MCF 10A (cell line): Measurements from ENCODE around the gene CD248. TPM values are rescaled to one million over a fixed set of nuclear protein-coding genes. Genes with fewer than 3 reads are reported as not detected.
A peak's percentile ranks its signal among the peaks of the same experiment; 100 is the strongest.

Experiments used
- BruUV-seq: library from RNA; stranded (reverse); fragments of 400-500 nt; replicated peaks from 2 replicates; lab custom pipeline; 2021; lab: Mats Ljungman, UMichigan
- CTCF ChIA-PET: fragments of 300-600 bp; sonication (Branson Sonifier 250); formaldehyde crosslinking; extraction: SDS; loops from one replicate; lab custom pipeline; 2021; ENCODE audit warnings: antibody characterized with exemption, inconsistent platforms; lab: Yijun Ruan, JAX
- POLR2A ChIA-PET: fragments of 300-600, 350-650 bp; sonication (Branson Sonifier 250); formaldehyde crosslinking; extraction: SDS; loops from one replicate; lab custom pipeline; 2020; ENCODE audit warnings: antibody characterized with exemption, inconsistent platforms; lab: Yijun Ruan, JAX
- DNase-seq: peaks from one replicate; pipeline ENCODE4 v3.0.0-alpha.2; 2018; ENCODE audit not compliant: unreplicated experiment
- H3K27ac Mint-ChIP-seq: one replicate; pipeline ENCODE4 v1.8.0; 2022; ENCODE audit warnings: mild to moderate bottlenecking, low read depth, mixed read lengths; ENCODE audit not compliant: unreplicated experiment
- H3K27me3 Mint-ChIP-seq: one replicate; pipeline ENCODE4 v1.8.0; 2022; ENCODE audit warnings: mixed read lengths; ENCODE audit not compliant: insufficient read depth, unreplicated experiment
- H3K36me3 Mint-ChIP-seq: one replicate; pipeline ENCODE4 v1.8.0; 2022; ENCODE audit warnings: mild to moderate bottlenecking, moderate library complexity, mixed read lengths; ENCODE audit not compliant: insufficient read depth, unreplicated experiment
- H3K4me1 Mint-ChIP-seq: one replicate; pipeline ENCODE4 v1.8.0; 2022; ENCODE audit warnings: mixed read lengths; ENCODE audit not compliant: insufficient read depth, unreplicated experiment
- H3K4me3 Mint-ChIP-seq: one replicate; pipeline ENCODE4 v1.8.0; 2022; ENCODE audit warnings: mild to moderate bottlenecking, moderate library complexity, mixed read lengths; ENCODE audit not compliant: unreplicated experiment
- H3K9me3 Mint-ChIP-seq: one replicate; pipeline ENCODE4 v1.8.0; 2022; ENCODE audit warnings: mixed read lengths; ENCODE audit not compliant: unreplicated experiment
- CTCF ChIP-seq: fragments of 200-600 bp; IDR thresholded peaks from one replicate; pipeline ENCODE4 v1.8.0; 2022; ENCODE audit warnings: antibody characterized with exemption, mild to moderate bottlenecking; ENCODE audit not compliant: unreplicated experiment
- intact Hi-C: fragments of 100-400 bp; cut with micrococcal nuclease; formaldehyde crosslinking; loops from 2 replicates; pipeline ENCODE4 v1.14.1; 2022
- total RNA-seq: library from RNA; stranded (reverse); gene quantifications from 2 replicates; pipeline ENCODE4 v1.2.3, GENCODE V29; 2022

The CD248 gene
- total RNA-seq, 1 experiment from 2014 or later: not detected

GRCh38 chr11:66292543-66293332, 24.1 kb downstream of the CD248 start:
- BruUV-seq: no TSS peak
- Mint-ChIP-seq H3K27me3 (peaks cover 13% of the 10 kb centered on the region), H3K4me3 (peak overlapping the region; percentile 2), H3K9me3 (no peaks in the 10 kb centered on the region), H3K27ac (no peak overlapping the region), H3K36me3 (peaks cover 7% of the 10 kb centered on the region), H3K4me1 (peaks cover 12% of the 10 kb centered on the region)
- TF ChIP-seq CTCF: no peak
- intact Hi-C loops: no loop called here
- ChIA-PET CTCF (no interaction called here), POLR2A (no interaction called here)
- no peak for DNase-seq

GRCh38 chr11:66291706-66292542, 24.9 kb downstream of the CD248 start, which contains the start of gene TMEM151A:
TMEM151A (plus strand) TSS chr11:66291894; CDS start chr11:66292014, 120 bp downstream.
- TF ChIP-seq CTCF: no peak
- Mint-ChIP-seq H3K4me1 (peaks cover 12% of the 10 kb centered on the region), H3K36me3 (peaks cover 7% of the 10 kb centered on the region), H3K27ac (no peak within 1 kb of the TSS), H3K9me3 (no peaks in the 10 kb centered on the region), H3K27me3 (peaks cover 13% of the 10 kb centered on the region), H3K4me3 (peak within 1 kb of the TSS; percentile 90)
- BruUV-seq: no TSS peak
- intact Hi-C loops: no loop called here
- CTCF ChIA-PET: interaction anchor here (1.1 to 1.7 kb wide), 2 partner anchors 8 to 95 kb away, joined by 3 read pairs; no protein-coding TSS in a partner anchor
- POLR2A ChIA-PET: interaction anchor here (1.2 kb wide), 1 partner anchor 10 kb away, joined by 3 read pairs; no protein-coding TSS in a partner anchor
- DNase-seq: no peak

DNA sequence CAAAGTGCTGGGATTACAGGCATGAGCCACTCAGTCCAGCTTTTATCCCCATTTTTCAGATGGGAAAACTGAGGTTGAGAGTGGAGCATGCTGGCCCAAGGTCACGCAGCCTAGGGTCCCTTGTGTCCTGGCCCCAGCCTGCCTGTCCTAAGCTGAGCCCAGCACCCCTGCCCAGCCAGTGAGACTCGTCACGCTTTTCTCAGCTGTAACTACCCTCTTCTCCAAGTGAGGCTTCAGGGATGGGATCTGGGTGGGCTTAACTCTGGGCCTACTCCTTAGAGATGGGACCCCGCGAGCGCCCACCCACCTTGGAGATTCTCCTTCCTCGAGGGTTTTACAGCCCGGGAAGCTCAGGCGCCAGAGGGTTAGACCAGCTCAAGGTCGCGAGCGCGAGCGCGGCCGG, 25.5 kb downstream of the CD248 start:
- no peak for TF ChIP-seq CTCF
- POLR2A ChIA-PET: interaction anchor here (1.2 to 3.1 kb wide), 3 partner anchors 10 to 44 kb away, joined by 3 to 27 read pairs (median 4); partner anchors contain the start of gene RIN1
- CTCF ChIA-PET: interaction anchor here (0.7 to 1.7 kb wide), 3 partner anchors 8 to 251 kb away, joined by 3 read pairs; no protein-coding TSS in a partner anchor

DNA sequence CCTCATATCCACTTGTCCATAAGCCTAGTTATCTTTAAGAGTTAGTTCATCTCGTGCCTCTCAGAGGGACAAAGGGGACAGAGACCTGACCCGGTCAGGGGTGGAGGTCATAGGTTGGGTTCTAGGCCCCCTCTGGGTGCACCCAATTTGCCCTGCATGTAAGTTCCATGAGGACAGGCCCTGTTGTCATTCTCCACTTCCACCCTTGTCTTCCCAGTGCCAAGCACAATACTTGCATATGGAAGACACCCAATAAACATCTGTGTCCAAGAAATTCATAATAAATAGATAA, 26.6 kb downstream of the CD248 start:
- peaks cover 13% of the 10 kb centered on the region for H3K27me3 Mint-ChIP-seq
- H3K27ac Mint-ChIP-seq: peak overlapping the region; percentile 95
- CTCF ChIA-PET: interaction anchor here (1.7 kb wide), 1 partner anchor 9 kb away, joined by 3 read pairs; no protein-coding TSS in a partner anchor

More for the DNA sequence above, 25.5 kb downstream of the CD248 start:
- BruUV-seq: no TSS peak
- Mint-ChIP-seq H3K4me1 (peaks cover 12% of the 10 kb centered on the region), H3K4me3 (peak overlapping the region; percentile 90), H3K27me3 (peaks cover 13% of the 10 kb centered on the region), H3K9me3 (no peaks in the 10 kb centered on the region), H3K36me3 (peaks cover 7% of the 10 kb centered on the region), H3K27ac (no peak overlapping the region)
- intact Hi-C loops: no loop called here
- DNase-seq: no peak

More for the DNA sequence above, 26.6 kb downstream of the CD248 start:
- POLR2A ChIA-PET: interaction anchor here (1.2 to 3.1 kb wide), 5 partner anchors 21 to 57 kb away, joined by 4 to 27 read pairs (median 14); partner anchors contain the start of genes B4GAT1 and RIN1
- Mint-ChIP-seq H3K4me3 (peak overlapping the region; percentile 90), H3K9me3 (no peaks in the 10 kb centered on the region), H3K36me3 (peaks cover 7% of the 10 kb centered on the region), H3K4me1 (peaks cover 12% of the 10 kb centered on the region)
- intact Hi-C loops: no loop called here
- DNase-seq: no peak
- no peak for TF ChIP-seq CTCF
- no TSS peak for BruUV-seq
